ENCODE data around the gene SLC4A5.

Gene SLC4A5

GRCh38 chr2:74304332-74305148 is 38.7 kb downstream of the SLC4A5 start:
- TF ChIP-seq MYC (IDR thresholded peaks at IDR 0.05; ENCODE audit: low read depth, low read length) (no peak), CTCF (IDR thresholded peaks at IDR 0.05; ENCODE audit: low read depth, low read length) (no peak), MAX (IDR thresholded peaks at IDR 0.05; ENCODE audit: low read depth, low read length) (no peak), POLR2A (IDR thresholded peaks at IDR 0.05; ENCODE audit: extremely low read depth, insufficient read length) (no peak)
- no peak for DNase-seq (ENCODE audit: low read depth)
- no peak overlapping the region for H3K4me3 ChIP-seq (ENCODE audit: low read depth, low read length)

GRCh38 chr2:74302865-74303264 is 40.4 kb downstream of the SLC4A5 start:
- no peak overlapping the region for H3K4me3 ChIP-seq (ENCODE audit: low read depth, low read length)
- no peak for DNase-seq (ENCODE audit: low read depth)
- TF ChIP-seq CTCF (IDR thresholded peaks at IDR 0.05; ENCODE audit: low read depth, low read length) (no peak), POLR2A (IDR thresholded peaks at IDR 0.05; ENCODE audit: extremely low read depth, insufficient read length) (no peak), MAX (IDR thresholded peaks at IDR 0.05; ENCODE audit: low read depth, low read length) (no peak), MYC (IDR thresholded peaks at IDR 0.05; ENCODE audit: low read depth, low read length) (no peak)

- TF ChIP-seq CTCF (IDR thresholded peaks at IDR 0.05; ENCODE audit: low read depth, low read length): no peak
- TF ChIP-seq MYC (IDR thresholded peaks at IDR 0.05; ENCODE audit: low read depth, low read length): no peak
- TF ChIP-seq POLR2A (IDR thresholded peaks at IDR 0.05; ENCODE audit: extremely low read depth, insufficient read length): no peak
- no peak for TF ChIP-seq MAX (IDR thresholded peaks at IDR 0.05; ENCODE audit: low read depth, low read length)
- DNase-seq (ENCODE audit: low read depth): no peak
Measured at GRCh38 chr2:74301262-74301661, 42.0 kb downstream of the SLC4A5 start.

GRCh38 chr2:74300506-74300905 is 42.7 kb downstream of the SLC4A5 start:
- DNase-seq (ENCODE audit: low read depth): no peak
- TF ChIP-seq MAX (IDR thresholded peaks at IDR 0.05; ENCODE audit: low read depth, low read length): no peak
- H3K4me3 ChIP-seq (ENCODE audit: low read depth, low read length): no peak overlapping the region

More at GRCh38 chr2:74301262-74301661, 42.0 kb downstream of the SLC4A5 start:
- no peak overlapping the region for H3K4me3 ChIP-seq (ENCODE audit: low read depth, low read length)

GRCh38 chr2:74297950-74298349 is 45.3 kb downstream of the SLC4A5 start:
- no peak overlapping the region for H3K4me3 ChIP-seq (ENCODE audit: low read depth, low read length)
- TF ChIP-seq CTCF (IDR thresholded peaks at IDR 0.05; ENCODE audit: low read depth, low read length) (no peak), MAX (IDR thresholded peaks at IDR 0.05; ENCODE audit: low read depth, low read length) (no peak), MYC (IDR thresholded peaks at IDR 0.05; ENCODE audit: low read depth, low read length) (no peak), POLR2A (IDR thresholded peaks at IDR 0.05; ENCODE audit: extremely low read depth, insufficient read length) (no peak)
- no peak for DNase-seq (ENCODE audit: low read depth)

GRCh38 chr2:74297391-74297790 is 45.8 kb downstream of the SLC4A5 start:
- no peak for DNase-seq (ENCODE audit: low read depth)
- TF ChIP-seq POLR2A (IDR thresholded peaks at IDR 0.05; ENCODE audit: extremely low read depth, insufficient read length) (no peak), MAX (IDR thresholded peaks at IDR 0.05; ENCODE audit: low read depth, low read length) (no peak), CTCF (IDR thresholded peaks at IDR 0.05; ENCODE audit: low read depth, low read length) (no peak), MYC (IDR thresholded peaks at IDR 0.05; ENCODE audit: low read depth, low read length) (no peak)
- H3K4me3 ChIP-seq (ENCODE audit: low read depth, low read length): no peak overlapping the region

All from NB4 (cell line).